Stimulated activated CD4-positive, alpha-beta T cell treated with anti-CD3 and anti-CD28 coated beads, Interleukin-4, amount 100 ng/mL, for 4 hours (primary cell): Measurements from ENCODE around the gene IFNA14.
"Not testable (repeated sequence)": the region's sequence is repeated elsewhere in the genome, so short reads cannot be mapped to it uniquely, and the experiment has no call there.

ENCODE experiments used
- DNase-seq, 2 experiments: peaks; one replicate each; pipeline ENCODE4 v3.0.0-alpha.2; 2020

Gene IFNA14

DNA sequence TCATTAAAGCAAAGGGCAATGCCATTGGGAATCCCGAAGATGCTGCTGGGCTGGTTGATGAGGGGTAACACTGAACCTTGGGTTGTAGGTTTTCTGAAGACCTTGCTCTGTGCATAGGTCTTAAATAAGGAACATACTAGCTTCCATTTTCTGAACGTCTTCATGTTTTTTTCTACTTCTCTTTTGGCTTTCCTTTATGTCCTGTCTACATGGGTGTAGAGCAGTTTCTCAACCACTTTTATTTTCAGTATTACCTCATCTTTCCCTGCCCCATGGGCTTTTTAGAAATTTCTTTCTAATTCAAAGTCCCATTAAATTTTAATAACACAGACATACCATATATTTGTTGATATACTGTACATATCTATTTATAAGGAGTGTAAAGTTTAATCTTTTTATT is at the start of gene IFNA14:
IFNA14 (minus strand) TSS at position 95 of the 400 bp plus-strand sequence; CDS start at position 25, 70 bp downstream.
- DNase-seq, result no peak

GRCh38 chr9:21287280-21287679 is 47.5 kb upstream of the IFNA14 start:
- DNase-seq, result no peak

GRCh38 chr9:21286659-21287058 is 46.9 kb upstream of the IFNA14 start:
- no peak for DNase-seq

DNA sequence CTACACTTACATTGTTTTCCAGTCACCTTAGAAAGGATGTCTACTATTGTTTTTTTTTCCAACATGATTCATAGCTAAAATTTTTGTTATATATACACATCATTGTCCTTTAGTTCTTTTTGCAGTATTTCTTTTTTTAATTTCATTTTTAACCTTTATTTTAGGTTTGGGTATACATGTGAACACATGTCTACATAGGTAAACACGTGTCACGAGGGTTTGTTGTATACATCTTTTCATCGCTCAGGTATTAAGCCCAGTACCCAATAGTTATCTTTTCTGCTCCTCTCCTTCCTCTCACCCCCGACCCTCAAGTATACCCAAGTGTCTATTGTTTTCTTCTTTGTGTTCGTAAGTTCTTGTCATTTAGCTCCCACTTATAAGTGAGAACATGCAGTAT is 46.3 kb upstream of the IFNA14 start:
- DNase-seq, result no peak

DNA sequence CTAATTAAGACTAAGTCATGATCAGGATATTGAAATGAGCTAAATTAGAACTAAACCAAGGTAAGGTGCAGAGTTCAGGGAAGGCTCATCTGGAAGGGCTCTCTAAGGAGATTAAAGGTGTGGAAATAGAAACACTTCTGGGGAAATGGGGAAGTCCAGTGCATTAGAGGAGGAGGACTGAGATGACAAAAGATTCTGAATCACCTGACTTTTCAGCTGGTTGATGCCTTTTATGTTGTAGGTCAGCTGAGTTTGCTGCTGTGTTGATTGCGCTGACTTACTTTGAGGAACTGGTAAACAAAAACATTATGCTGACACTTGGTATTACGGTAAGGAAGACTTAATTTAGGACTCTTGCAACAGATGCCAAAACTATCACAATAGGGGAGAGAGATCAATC is 41.5 kb upstream of the IFNA14 start:
- DNase-seq, result no peak

DNA sequence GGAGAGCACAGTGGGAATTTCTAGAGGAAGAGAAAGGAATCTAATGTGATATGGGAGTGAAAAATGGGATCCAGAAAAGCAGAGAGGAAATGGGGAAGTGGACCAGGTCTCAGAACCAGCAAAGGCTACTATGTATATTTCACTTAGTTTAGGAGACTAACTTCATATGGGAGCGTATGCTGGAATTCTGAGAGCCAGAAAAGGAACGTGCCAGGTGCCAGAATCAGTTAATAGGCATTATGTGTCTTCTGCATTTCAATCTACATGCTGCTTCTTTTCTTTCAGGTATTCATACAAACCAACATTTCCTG is 28.5 kb upstream of the IFNA14 start:
- DNase-seq, result no peak

- no peak for DNase-seq
Observed at GRCh38 chr9:21267485-21268346, 27.9 kb upstream of the IFNA14 start.

DNA sequence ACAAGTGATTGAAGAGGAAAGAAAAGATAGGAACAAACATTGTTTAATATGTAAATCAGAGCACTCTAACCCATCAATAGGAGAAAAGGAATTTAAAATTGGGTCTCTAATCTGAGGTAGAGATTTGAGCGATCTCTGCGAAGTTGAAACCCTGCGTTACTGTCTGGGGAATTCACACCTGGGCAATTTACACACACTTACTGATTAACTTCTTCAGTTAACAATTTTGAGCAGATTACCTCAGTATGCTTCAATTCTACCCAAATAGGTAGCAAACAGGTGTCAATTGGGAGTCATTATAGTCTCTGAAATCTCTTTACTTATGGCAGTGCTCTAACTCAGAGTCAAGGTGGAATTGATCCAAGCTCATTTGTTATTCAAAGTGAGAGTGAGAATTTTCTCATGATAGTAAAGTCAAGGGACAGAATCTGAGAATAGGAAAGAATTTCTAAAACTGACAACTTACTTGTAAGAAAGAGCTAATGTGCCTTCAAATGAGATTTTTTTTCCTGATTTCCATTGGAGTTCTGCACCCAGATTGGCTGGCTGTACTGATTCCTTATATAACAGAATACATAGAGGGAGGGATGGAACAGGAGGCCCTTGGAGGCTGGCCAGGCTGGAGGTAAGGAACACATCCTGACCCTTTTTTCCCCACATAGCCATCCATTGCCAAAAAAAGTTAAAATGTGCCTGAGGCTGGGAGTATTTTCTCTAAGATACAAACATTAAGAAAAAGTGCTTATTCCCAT is 27.1 kb upstream of the IFNA14 start:
- DNase-seq, result no peak

- DNase-seq, result no peak
Observed at GRCh38 chr9:21265421-21266189, 25.8 kb upstream of the IFNA14 start.

DNA sequence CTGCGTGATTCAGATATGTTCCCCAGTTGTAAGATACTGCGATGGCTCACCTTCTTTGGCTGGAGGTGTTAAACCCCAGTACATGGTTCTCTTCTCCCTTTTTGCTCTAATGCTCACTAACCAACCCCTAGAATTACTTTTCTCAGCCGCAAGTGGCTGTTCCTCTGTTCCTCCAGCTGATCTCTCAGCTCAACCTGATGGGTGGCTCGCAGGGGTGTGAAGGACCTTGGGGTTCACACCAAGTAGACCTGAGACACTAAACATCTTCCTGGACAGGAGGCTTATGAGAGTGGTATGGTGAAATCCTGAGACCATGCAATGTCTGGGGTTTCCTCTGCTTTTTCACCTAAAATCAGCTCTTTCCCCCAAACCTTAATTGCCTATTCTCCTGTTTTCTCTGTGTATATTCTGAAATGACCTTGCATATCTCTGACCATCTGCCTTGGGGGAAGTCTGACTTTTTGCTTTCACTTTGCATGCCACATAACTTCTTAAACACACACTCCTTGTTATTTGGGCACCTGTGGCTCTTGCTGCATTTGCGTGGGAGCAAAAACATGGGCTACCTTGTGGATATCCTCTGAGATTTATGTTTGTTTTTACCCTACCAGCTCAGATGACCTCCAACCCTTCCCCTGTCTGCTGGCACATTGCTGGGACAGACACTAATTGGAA is 15.9 kb upstream of the IFNA14 start:
- no peak for DNase-seq

DNA sequence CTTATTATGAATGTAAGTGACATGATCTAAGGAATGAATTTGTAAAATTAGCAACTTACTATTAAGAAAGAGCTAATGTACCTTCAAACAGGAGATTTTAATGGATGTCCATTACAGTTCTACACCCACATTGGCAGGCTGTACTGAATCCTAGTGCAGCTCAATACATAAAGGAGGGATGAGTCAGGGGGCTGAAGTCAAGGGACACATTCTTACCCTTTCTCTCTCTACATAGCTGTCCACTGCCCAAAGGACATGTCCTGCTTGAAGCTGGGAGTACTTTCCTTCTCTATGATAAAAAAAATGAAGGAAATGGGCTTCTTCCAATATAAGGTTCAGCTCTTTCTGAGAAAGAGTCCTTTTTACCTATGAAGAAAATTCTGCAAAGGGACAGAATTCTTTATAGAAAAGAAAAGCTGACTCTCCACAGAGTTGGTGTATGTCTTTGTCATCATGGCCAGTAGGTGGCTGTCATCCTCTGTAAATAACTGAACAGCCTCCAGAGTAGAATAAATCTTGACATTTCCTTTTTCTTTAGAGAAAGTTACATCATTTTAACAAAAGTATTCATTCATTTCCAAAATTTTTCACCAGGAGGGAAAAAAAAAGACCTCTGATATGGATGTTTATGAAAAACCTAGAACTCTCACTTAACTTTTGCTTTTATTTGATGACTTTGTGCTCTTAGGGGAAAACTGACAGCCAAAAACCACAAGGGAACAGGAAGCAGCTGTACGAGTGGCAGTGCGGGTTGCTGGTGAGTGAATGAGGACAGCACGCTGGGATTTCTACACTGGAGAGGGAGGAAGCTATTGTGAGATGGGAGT is 13.1 kb upstream of the IFNA14 start:
- DNase-seq, result no peak

DNA sequence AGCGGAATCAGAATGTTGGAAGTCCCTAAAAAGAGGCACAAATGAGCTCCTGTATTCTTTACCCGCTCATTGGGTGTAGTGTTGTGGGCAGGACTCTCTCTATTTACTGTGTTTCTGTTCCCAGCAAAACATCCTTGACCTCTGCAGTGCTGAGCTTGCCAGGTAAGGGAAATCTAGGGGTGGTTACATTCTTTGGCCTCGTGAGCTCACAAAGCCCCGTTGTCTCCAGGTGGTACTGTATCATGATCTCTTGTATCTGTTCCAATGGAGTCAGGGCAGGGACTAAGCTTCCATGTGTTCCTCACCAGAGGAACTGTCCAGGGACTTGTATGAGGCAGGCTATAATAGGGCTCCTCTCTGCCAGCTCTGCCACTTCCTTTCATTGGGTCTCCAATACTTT is 11.8 kb upstream of the IFNA14 start:
- DNase-seq, result no peak

DNA sequence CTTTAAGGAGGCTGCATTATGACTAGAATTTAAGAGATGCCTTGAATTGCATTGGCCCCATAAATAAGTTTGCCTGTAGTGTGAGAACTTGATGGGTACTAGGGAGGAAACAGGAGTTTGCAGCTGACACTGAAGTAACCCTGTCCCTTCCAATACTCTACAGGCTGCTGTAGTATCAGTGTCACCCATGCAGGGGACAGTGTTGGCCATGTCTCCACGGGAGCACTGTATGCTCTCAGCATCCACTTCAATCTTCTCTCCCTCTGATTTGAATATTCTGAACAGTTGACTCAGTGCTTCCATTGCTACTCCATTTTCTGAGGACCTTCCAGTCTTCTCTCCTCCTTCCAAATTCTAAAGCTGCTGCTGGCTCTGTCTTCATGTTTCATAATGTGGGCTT is 11.4 kb upstream of the IFNA14 start:
- DNase-seq, result no peak

DNA sequence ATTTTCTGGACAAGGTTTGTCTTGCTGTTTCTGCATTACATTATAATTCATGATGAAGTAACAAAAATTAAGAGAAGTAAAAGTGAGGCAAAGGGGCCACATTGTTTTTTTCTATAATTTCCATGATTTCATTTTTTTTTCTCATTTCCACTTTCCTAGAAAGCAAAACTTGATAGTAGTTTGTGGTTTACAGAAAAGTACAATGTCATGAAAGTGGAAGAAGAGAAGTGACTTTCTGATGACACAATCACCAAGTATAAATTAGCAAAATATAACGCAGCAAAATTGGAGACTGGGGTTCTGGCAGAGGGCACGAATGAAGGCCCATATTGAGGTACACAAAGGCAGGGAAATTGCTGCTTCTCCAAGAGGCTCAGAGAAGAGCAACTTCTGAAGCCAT is 5.0 kb upstream of the IFNA14 start:
- no peak for DNase-seq

GRCh38 chr9:21236360-21236714 is 3.5 kb downstream of the IFNA14 start:
- DNase-seq, result not testable (repeated sequence)

DNA sequence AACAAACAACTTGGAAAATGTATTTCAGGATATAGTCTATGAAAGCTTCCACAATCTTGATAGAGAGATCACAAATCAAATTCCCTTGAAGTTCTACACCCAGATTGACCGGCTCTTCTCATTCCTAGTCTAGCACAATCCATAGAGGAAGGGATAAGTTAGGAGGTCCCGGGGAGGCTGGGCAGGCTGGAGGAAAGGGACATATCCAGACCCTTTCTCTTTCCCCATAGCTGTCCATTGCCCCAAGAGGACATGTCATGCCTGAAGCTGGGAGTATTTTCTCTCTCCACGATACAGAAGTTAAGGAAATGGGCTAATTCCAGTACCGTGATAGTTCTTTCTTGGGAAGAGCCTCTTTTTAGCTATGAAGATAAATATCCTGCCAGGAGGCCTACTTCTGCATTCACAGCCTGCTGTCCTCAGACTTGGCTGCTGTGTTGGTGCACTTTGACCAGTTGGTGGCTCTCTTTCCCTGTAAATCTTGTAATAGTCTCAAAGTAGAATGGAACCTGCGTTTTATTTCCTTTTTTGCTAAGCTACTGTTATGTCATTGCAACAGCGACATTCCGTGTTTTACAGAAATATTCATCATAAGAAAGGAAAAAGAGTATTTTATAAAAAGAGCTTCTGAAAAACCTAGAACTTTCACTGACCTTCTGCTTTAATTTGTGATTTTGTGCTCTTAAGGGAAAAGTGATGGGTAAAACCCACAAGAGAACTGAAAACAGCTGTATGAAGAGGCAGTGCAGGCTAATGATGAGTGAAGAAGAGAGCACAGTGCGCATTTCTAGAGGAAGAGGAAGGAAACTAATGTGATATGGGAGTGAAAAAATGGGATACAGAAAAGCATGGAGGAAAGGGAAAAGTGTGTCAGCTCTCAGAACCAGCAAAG is 4.1 kb downstream of the IFNA14 start:
- DNase-seq, result not testable (repeated sequence)

DNA sequence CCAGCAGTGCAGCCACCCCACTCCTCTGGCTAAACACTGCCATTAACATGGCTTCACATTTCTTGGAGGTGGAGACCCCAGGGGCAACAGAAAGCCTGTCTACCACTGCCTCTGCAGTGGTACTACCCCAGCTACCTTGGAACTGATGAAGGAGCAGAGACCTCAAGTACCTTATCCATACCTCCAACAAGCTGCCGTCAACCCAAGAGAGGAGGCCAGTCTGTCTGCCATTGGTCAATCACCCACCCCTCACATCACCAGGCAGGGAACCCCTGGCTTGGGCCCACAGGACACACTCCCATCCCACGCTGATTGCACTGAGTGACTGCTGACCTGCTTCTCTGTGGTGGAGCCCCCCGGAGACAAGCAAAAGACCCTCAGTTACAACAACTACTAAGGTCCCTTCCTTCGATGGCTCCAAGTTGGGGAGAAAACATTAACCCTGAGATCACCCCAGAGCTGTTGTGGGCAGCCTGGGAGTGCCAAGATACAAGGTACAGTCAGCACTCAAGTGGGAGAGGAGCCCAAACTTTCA is 5.6 kb downstream of the IFNA14 start:
- no peak for DNase-seq

GRCh38 chr9:21233258-21233657 is 6.5 kb downstream of the IFNA14 start:
- no peak for DNase-seq

DNA sequence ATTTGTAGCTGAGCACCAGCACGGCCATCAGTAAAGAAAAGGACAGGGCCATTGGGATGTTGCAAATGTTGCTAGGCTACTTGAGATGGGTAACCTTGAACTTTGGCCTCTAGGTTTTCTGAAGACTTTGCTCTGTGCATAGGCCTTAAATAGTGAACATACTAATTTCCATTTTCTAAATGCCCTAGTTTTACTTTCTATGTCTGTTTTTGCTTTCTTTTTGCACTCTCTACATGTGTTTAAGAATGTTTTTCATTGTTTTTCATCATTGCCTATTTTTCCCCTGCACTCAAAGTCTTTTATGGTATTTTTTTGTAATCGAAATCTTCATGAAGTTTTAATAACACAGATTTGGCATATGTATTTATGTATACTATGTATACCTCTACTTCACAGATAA is 11.7 kb downstream of the IFNA14 start, which contains the start of gene IFNA17:
IFNA17 (minus strand) TSS at position 101 of the 400 bp plus-strand sequence; CDS start at position 52, 49 bp downstream.
- no peak for DNase-seq

- not testable (repeated sequence) for DNase-seq
Observed at GRCh38 chr9:21217211-21217610, 22.6 kb downstream of the IFNA14 start, which contains the start of gene IFNA16. Gene IFNA16 (minus strand): TSS chr9:21217311. CDS start chr9:21217305, 6 bp downstream.
